ENCODE measurements around the gene HAUS1.

Gene HAUS1

DNA sequence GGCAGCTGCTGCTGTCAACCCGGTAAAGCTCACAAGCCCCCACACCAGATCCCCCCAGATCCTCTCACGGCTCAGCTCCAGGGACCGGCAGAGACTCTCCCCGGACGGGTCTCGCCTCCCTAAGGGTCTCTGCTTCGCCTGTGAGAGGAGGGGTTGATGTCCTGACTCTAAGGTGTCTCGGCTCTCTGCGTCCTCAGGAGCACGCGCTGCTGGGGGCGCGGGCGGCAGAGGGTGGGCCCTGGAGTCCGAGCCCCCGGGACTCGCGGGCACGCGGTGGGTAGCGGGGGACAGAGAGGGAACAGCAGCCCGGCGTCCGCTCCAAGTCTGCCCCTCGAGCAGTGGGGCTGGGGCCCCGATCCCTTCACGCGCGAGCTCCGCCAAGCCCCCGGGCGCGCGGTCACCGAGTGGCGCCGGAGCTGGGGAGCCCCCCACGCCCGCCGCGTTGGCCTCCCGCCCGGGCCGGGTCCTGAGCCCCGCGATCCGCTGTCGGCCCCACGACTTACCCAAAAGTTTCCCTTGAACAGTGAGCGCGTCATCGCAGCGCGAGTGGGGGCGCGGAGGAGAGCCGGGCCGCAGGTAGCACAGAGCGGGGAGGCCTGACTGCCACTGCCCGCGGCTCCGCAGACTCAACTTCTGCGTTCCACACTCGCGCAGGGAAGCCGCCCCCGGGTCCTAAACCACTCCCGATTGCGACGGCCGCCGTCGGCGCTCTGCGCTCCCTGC lies 32.4 kb upstream of the HAUS1 start, which contains the start of gene PSTPIP2:
Gene PSTPIP2 (minus strand): TSS at position 608 of the 723 bp plus-strand sequence. CDS start 72 bp downstream, at position 536.
- no peaks in the 10 kb centered on the region for H3K9me3 ChIP-seq (ENCODE audit: control insufficient read depth, insufficient read depth, low read length)
- peak within 1 kb of the TSS; percentile 37 for H3K4me2 ChIP-seq (ENCODE audit: low read length)
- H4K20me1 ChIP-seq (ENCODE audit: control insufficient read depth, insufficient read depth, low read depth, low read length), result no peaks in the 10 kb centered on the region
- no peak within 1 kb of the TSS for H3K27ac ChIP-seq (ENCODE audit: low read depth, low read length)
- H3K27me3 ChIP-seq (ENCODE audit: control insufficient read depth, low read length), result peaks cover 19% of the 10 kb centered on the region
- peaks cover 11% of the 10 kb centered on the region for H3F3A ChIP-seq (ENCODE audit: control insufficient read depth, insufficient read depth)
- no peak for TF ChIP-seq EZH2phosphoT487 (IDR thresholded peaks at IDR 0.05; ENCODE audit: borderline replicate concordance, low read length)
- TF ChIP-seq CTCF (IDR thresholded peaks at IDR 0.05; ENCODE audit: low read depth, low read length, poor library complexity, severe bottlenecking), result no peak
- peaks cover 2% of the 10 kb centered on the region; the same call in 1 of the 2 replicates for H3K36me3 ChIP-seq (ENCODE audit: control insufficient read depth, low read length)
- H3K79me2 ChIP-seq (ENCODE audit: control insufficient read depth, low read length), result no peaks in the 10 kb centered on the region
- H3K9me2 ChIP-seq (replicated peaks; ENCODE audit: control insufficient read depth, low read length), result no peaks in the 10 kb centered on the region
- H3K4me1 ChIP-seq (ENCODE audit: control insufficient read depth, low read length), result peaks cover 23% of the 10 kb centered on the region
- peak within 1 kb of the TSS; percentile 45 for H3K4me3 ChIP-seq (ENCODE audit: low read length)

GRCh38 chr18:46072376-46072867 lies 31.8 kb upstream of the HAUS1 start:
- no peaks in the 10 kb centered on the region for H3K9me3 ChIP-seq (ENCODE audit: control insufficient read depth, insufficient read depth, low read length)
- peaks cover 18% of the 10 kb centered on the region for H3K4me1 ChIP-seq (ENCODE audit: control insufficient read depth, low read length)
- H3K9me2 ChIP-seq (replicated peaks; ENCODE audit: control insufficient read depth, low read length), result no peaks in the 10 kb centered on the region
- no peaks in the 10 kb centered on the region for H4K20me1 ChIP-seq (ENCODE audit: control insufficient read depth, insufficient read depth, low read depth, low read length)
- no peaks in the 10 kb centered on the region for H3K79me2 ChIP-seq (ENCODE audit: control insufficient read depth, low read length)
- peaks cover 19% of the 10 kb centered on the region for H3K27me3 ChIP-seq (ENCODE audit: control insufficient read depth, low read length)
- H3K4me3 ChIP-seq (ENCODE audit: low read length), result no peak overlapping the region; the same call in 1 of the 2 replicates
- no peak overlapping the region for H3K27ac ChIP-seq (ENCODE audit: low read depth, low read length)
- peaks cover 17% of the 10 kb centered on the region for H3F3A ChIP-seq (ENCODE audit: control insufficient read depth, insufficient read depth)
- peaks cover 7% of the 10 kb centered on the region; the same call in 1 of the 2 replicates for H3K36me3 ChIP-seq (ENCODE audit: control insufficient read depth, low read length)
- no peak for TF ChIP-seq EZH2phosphoT487 (IDR thresholded peaks at IDR 0.05; ENCODE audit: borderline replicate concordance, low read length)
- TF ChIP-seq CTCF (IDR thresholded peaks at IDR 0.05; ENCODE audit: low read depth, low read length, poor library complexity, severe bottlenecking), result no peak
- H3K4me2 ChIP-seq (ENCODE audit: low read length), result peak overlapping the region; percentile 37; the same call in 1 of the 2 replicates

DNA sequence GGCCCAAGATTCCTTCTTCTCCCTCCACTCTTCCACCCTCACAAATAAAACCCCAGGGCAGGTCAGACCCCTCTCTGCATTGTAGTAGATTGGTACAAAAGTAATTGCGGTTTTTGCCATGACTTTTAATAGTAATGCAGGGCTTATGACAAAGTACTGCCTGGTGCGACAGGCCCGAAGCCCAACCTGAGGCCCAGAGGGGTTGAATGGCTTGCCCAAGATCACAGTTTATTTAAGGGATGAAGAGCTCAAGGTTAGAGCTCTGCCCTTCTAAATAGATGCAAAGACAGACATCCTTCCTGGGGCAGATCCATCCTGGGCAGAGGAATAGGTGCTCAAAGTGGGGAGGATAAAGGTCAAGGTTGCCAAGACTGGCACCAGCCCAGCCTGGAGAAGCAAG lies 31.2 kb upstream of the HAUS1 start:
- H4K20me1 ChIP-seq (ENCODE audit: control insufficient read depth, insufficient read depth, low read depth, low read length), result no peaks in the 10 kb centered on the region
- no peaks in the 10 kb centered on the region for H3K9me3 ChIP-seq (ENCODE audit: control insufficient read depth, insufficient read depth, low read length)
- no peaks in the 10 kb centered on the region for H3K79me2 ChIP-seq (ENCODE audit: control insufficient read depth, low read length)
- H3K9me2 ChIP-seq (replicated peaks; ENCODE audit: control insufficient read depth, low read length), result no peaks in the 10 kb centered on the region
- H3K4me2 ChIP-seq (ENCODE audit: low read length), result no peak overlapping the region
- no peak for TF ChIP-seq CTCF (IDR thresholded peaks at IDR 0.05; ENCODE audit: low read depth, low read length, poor library complexity, severe bottlenecking)
- TF ChIP-seq EZH2phosphoT487 (IDR thresholded peaks at IDR 0.05; ENCODE audit: borderline replicate concordance, low read length), result no peak
- no peak overlapping the region for H3K27ac ChIP-seq (ENCODE audit: low read depth, low read length)
- H3K4me1 ChIP-seq (ENCODE audit: control insufficient read depth, low read length), result peaks cover 14% of the 10 kb centered on the region
- peaks cover 19% of the 10 kb centered on the region for H3K27me3 ChIP-seq (ENCODE audit: control insufficient read depth, low read length)
- H3K4me3 ChIP-seq (ENCODE audit: low read length), result no peak overlapping the region
- peaks cover 17% of the 10 kb centered on the region for H3F3A ChIP-seq (ENCODE audit: control insufficient read depth, insufficient read depth)
- peaks cover 7% of the 10 kb centered on the region; the same call in 1 of the 2 replicates for H3K36me3 ChIP-seq (ENCODE audit: control insufficient read depth, low read length)

All from DOHH2 (cell line).